CD4-positive, alpha-beta T cell treated with Interleukin-6 for 4 hours (primary cell): ENCODE data around the gene SLC34A3.
A peak's percentile ranks its signal among the peaks of the same experiment; 100 is the strongest.

Source experiments
- DNase-seq: peaks from one replicate; pipeline ENCODE4 v3.0.0-alpha.2; 2020; ENCODE audit warnings: mixed read lengths

SLC34A3 gene

GRCh38 chr9:137198051-137198901, 32.4 kb upstream of the SLC34A3 start:
- DNase-seq, result no peak

GRCh38 chr9:137198902-137199283, 31.8 kb upstream of the SLC34A3 start:
- DNase-seq, result no peak

GRCh38 chr9:137199411-137200121, 31.1 kb upstream of the SLC34A3 start:
- no peak for DNase-seq

- peak; percentile 99 for DNase-seq
Observed at GRCh38 chr9:137200311-137201204, 30.1 kb upstream of the SLC34A3 start, which contains the start of gene TPRN. Gene TPRN (minus strand): TSS chr9:137200741. CDS start chr9:137200711, 30 bp downstream.

GRCh38 chr9:137201205-137201868, 29.4 kb upstream of the SLC34A3 start:
- no peak for DNase-seq

- DNase-seq, result no peak
Observed at GRCh38 chr9:137202966-137203365, 27.7 kb upstream of the SLC34A3 start.

GRCh38 chr9:137204731-137205125, 26.0 kb upstream of the SLC34A3 start:
- no peak for DNase-seq

- peak; percentile 93 for DNase-seq
Observed at GRCh38 chr9:137205126-137206069, 25.3 kb upstream of the SLC34A3 start, which contains the start of the genes NDOR1 and TMEM203. Gene NDOR1 (plus strand): TSS chr9:137205700. CDS start chr9:137205778, 78 bp downstream. Gene TMEM203 (minus strand): TSS chr9:137205648. CDS start chr9:137205414, 234 bp downstream.

GRCh38 chr9:137206602-137207001, 24.1 kb upstream of the SLC34A3 start:
- no peak for DNase-seq

- no peak for DNase-seq
Observed at GRCh38 chr9:137211532-137211931, 19.2 kb upstream of the SLC34A3 start.

GRCh38 chr9:137212520-137212919, 18.2 kb upstream of the SLC34A3 start:
- no peak for DNase-seq

GRCh38 chr9:137213160-137214060, 17.3 kb upstream of the SLC34A3 start:
- no peak for DNase-seq

- no peak for DNase-seq
Observed at GRCh38 chr9:137214620-137215019, 16.1 kb upstream of the SLC34A3 start.

- no peak for DNase-seq
Observed at GRCh38 chr9:137215196-137215986, 15.3 kb upstream of the SLC34A3 start.

- no peak for DNase-seq
Observed at GRCh38 chr9:137216188-137216965, 14.3 kb upstream of the SLC34A3 start.

GRCh38 chr9:137217276-137218211, 13.2 kb upstream of the SLC34A3 start:
- DNase-seq, result peak; percentile 30

- DNase-seq, result no peak
Observed at GRCh38 chr9:137218212-137218753, 12.4 kb upstream of the SLC34A3 start.
